K562 (cell line): ENCODE results near the gene EFEMP2. TPM values are rescaled to one million over a fixed set of nuclear protein-coding genes. Genes with fewer than 3 reads are reported as not detected.
A peak's percentile ranks its signal among the peaks of the same experiment; 100 is the strongest.

Source experiments
- ARNT ChIP-seq, 2 experiments: fragments of 450-650 bp; IDR thresholded peaks; 2 replicates each; pipeline ENCODE4 v1.6.1; 2016; ENCODE audit warnings: mild to moderate bottlenecking in 1 of 2
- ATF6 ChIP-seq: sonication (generic); formaldehyde crosslinking; IDR thresholded peaks from 2 replicates; pipeline ENCODE4 v1.4.0; 2020; ENCODE audit warnings: mild to moderate bottlenecking, missing genetic modification reagents
- BDP1 ChIP-seq: IDR thresholded peaks from 3 replicates; pipeline ENCODE4 v1.6.1; 2011; ENCODE audit not compliant: insufficient read length, insufficient read depth
- ESRRB ChIP-seq: fragments of 250-450 bp; sonication (Bioruptor Pico); IDR thresholded peaks from 2 replicates; pipeline ENCODE4 v1.5.0; 2020; ENCODE audit warnings: mild to moderate bottlenecking, moderate library complexity, borderline replicate concordance
- FIP1L1 ChIP-seq: fragments of 200-400 bp; formaldehyde crosslinking; IDR thresholded peaks from 2 replicates; pipeline ENCODE4 v1.6.1; 2018; ENCODE audit warnings: mild to moderate bottlenecking, low read depth, low read length; ENCODE audit not compliant: poor library complexity, severe bottlenecking
- GATA2 ChIP-seq: sonication (generic); formaldehyde crosslinking; IDR thresholded peaks from 2 replicates; pipeline ENCODE4 v1.4.0; 2020; ENCODE audit warnings: mild to moderate bottlenecking, missing genetic modification reagents
- L3MBTL2 ChIP-seq: fragments of 450-650 bp; IDR thresholded peaks from 2 replicates; pipeline ENCODE4 v1.6.1; 2016; ENCODE audit warnings: mild to moderate bottlenecking, moderate library complexity
- LARP7 ChIP-seq: fragments of 450-650 bp; IDR thresholded peaks from 2 replicates; pipeline ENCODE4 v1.6.1; 2016
- PCBP1 ChIP-seq: fragments of 200-400 bp; formaldehyde crosslinking; IDR thresholded peaks from 2 replicates; pipeline ENCODE4 v1.6.1; 2018; ENCODE audit warnings: mild to moderate bottlenecking, low read depth, low read length; ENCODE audit not compliant: poor library complexity, severe bottlenecking
- SAFB ChIP-seq: fragments of 200-400 bp; formaldehyde crosslinking; IDR thresholded peaks from 2 replicates; pipeline ENCODE4 v1.6.1; 2017; ENCODE audit warnings: low read depth, low read length, borderline replicate concordance
- SNRNP70 ChIP-seq: fragments of 200-400 bp; formaldehyde crosslinking; optimal IDR thresholded peaks from 2 replicates; pipeline ENCODE3; 2017; ENCODE audit warnings: low read depth, low read length
- SRSF1 ChIP-seq: fragments of 200-400 bp; formaldehyde crosslinking; IDR thresholded peaks from 2 replicates; pipeline ENCODE4 v1.6.1; 2017; ENCODE audit warnings: mild to moderate bottlenecking, low read depth, low read length, moderate library complexity
- TFAP4 ChIP-seq: sonication (generic); formaldehyde crosslinking; IDR thresholded peaks from 2 replicates; pipeline ENCODE4 v1.8.0; 2022; ENCODE audit warnings: missing genetic modification reagents, mild to moderate bottlenecking, moderate library complexity, borderline replicate concordance
- ZNF318 ChIP-seq, 2 experiments: fragments of 450-650 bp; IDR thresholded peaks; 2 replicates each; pipeline ENCODE4 v1.6.1; 2016; ENCODE audit warnings: mild to moderate bottlenecking in 2 of 2, borderline replicate concordance in 1 of 2, low read depth in 1 of 2, moderate library complexity in 1 of 2
- ZNF384 ChIP-seq: IDR thresholded peaks from 2 replicates; pipeline ENCODE4 v1.6.1; 2012; ENCODE audit warnings: low read depth, low read length, improper control_type of control experiment
- ZNF785 ChIP-seq: fragments of 250-450 bp; sonication (Bioruptor Pico); IDR thresholded peaks from 2 replicates; pipeline ENCODE4 v1.4.0; 2020; ENCODE audit warnings: mild to moderate bottlenecking
- ZNF79 ChIP-seq: fragments of 250-450 bp; sonication (Bioruptor Pico); IDR thresholded peaks from 2 replicates; pipeline ENCODE4 v1.4.0; 2020; ENCODE audit warnings: low read depth, mild to moderate bottlenecking, moderate library complexity
- polyA plus RNA-seq, 8 experiments: library from polyadenylated mRNA; depleted of rRNA in 4 of 8; stranded (reverse) in 5 of 8; unstranded in 3 of 8; fragments of >200 nt; fragmentation: Nextera tagmentation in 2 of 8; fragmentation: Illumina TruSeq in 1 of 8; extraction: Ambion mirVana in 2 of 8; extraction: Trizol in 1 of 8; gene quantifications; 2 replicates each; pipeline versions ENCODE4 v1.2.1 to v1.2.3, GENCODE V29; 2011 to 2014; ENCODE audit warnings: inconsistent platforms in 1 of 8, missing spikeins in 1 of 8
- total RNA-seq, 7 experiments: library from RNA; depleted of rRNA in 6 of 7; stranded (reverse); fragments of >200 nt in 6 of 7; fragmentation: Illumina TruSeq in 2 of 7; extraction: Trizol in 2 of 7; gene quantifications; 2 replicates each; pipeline versions ENCODE4 v1.2.1 to v1.2.3, GENCODE V29; 2011 to 2021; ENCODE audit warnings: low replicate concordance in 1 of 7

The EFEMP2 gene
- total and polyA plus RNA-seq, 9 of the 15 experiments (the other 6 are each of a cell fraction or from before 2014, with no cell fraction given) = 0.07 to 2.9 (median 0.69) TPM; not detected in 1

- TF ChIP-seq BDP1 (no peak), ZNF79 (no peak), ZNF785 (no peak), FIP1L1 (peak; percentile 91), SAFB (no peak), GATA2 (CRISPR knock-in tag) (no peak), ATF6 (CRISPR knock-in tag) (no peak), ARNT (IDR thresholded peaks at IDR 0.05) (no peak), SNRNP70 (no peak), ZNF318 (IDR thresholded peaks at IDR 0.05; ENCODE audit: borderline replicate concordance in 1 of 2, low read depth in 1 of 2) (no peak), ESRRB (CRISPR knock-in tag) (no peak), L3MBTL2 (peak; percentile 81), TFAP4 (CRISPR knock-in tag) (peak; percentile 88), PCBP1 (peak; percentile 92), LARP7 (no peak), ZNF384 (peak; percentile 27), SRSF1 (no peak)
These were observed 15.7 kb upstream of the EFEMP2 start, which contains the start of gene FIBP (continued) for GRCh38 chr11:65888163-65888814.
